Measurements from ENCODE around the gene MAS1.
"Not testable (repeated sequence)": the region's sequence is repeated elsewhere in the genome, so short reads cannot be mapped to it uniquely, and the experiment has no call there.

MAS1 gene

GRCh38 chr6:159919800-159920199, 29.0 kb downstream of the MAS1 start:
- Histone ChIP-seq H3K27me3 (ENCODE audit: control insufficient read depth in 1 of 2, insufficient read depth in 2 of 2, low read length in 2 of 2) (no peaks in the 10 kb centered on the region), H3K36me3 (ENCODE audit: insufficient read depth, low read length) (no peaks in the 10 kb centered on the region), H3K9me3 (ENCODE audit: low read length) (no peaks in the 10 kb centered on the region), H3K4me1 (ENCODE audit: insufficient read depth, low read length) (no peaks in the 10 kb centered on the region), H3K9ac (ENCODE audit: low read length) (no peak overlapping the region), H3K4me3 (ENCODE audit: low read depth in 1 of 2, low read length in 2 of 2) (no peak overlapping the region), H3K27ac (ENCODE audit: low read depth, low read length) (no peak overlapping the region)

- H3K27me3 ChIP-seq (ENCODE audit: control insufficient read depth in 1 of 2, insufficient read depth in 2 of 2, low read length in 2 of 2); H3K4me1 ChIP-seq (ENCODE audit: insufficient read depth, low read length): not testable (repeated sequence)
These were observed 33.4 kb downstream of the MAS1 start for GRCh38 chr6:159924150-159924549.

GRCh38 chr6:159926542-159927203, 35.9 kb downstream of the MAS1 start:
- no peaks in the 10 kb centered on the region for H3K4me1 ChIP-seq (ENCODE audit: insufficient read depth, low read length)
- H3K27ac ChIP-seq (ENCODE audit: low read depth, low read length), result no peak overlapping the region
- H3K9me3 ChIP-seq (ENCODE audit: low read length), result no peaks in the 10 kb centered on the region
- no peak overlapping the region for H3K9ac ChIP-seq (ENCODE audit: low read length)
- no peaks in the 10 kb centered on the region for H3K36me3 ChIP-seq (ENCODE audit: insufficient read depth, low read length)
- no peak overlapping the region for H3K4me3 ChIP-seq (ENCODE audit: low read depth in 1 of 2, low read length in 2 of 2)
- no peaks in the 10 kb centered on the region for H3K27me3 ChIP-seq (ENCODE audit: control insufficient read depth in 1 of 2, insufficient read depth in 2 of 2, low read length in 2 of 2)

More at GRCh38 chr6:159924150-159924549, 33.4 kb downstream of the MAS1 start:
- not testable (repeated sequence) for H3K9ac ChIP-seq (ENCODE audit: low read length); H3K36me3 ChIP-seq (ENCODE audit: insufficient read depth, low read length); H3K9me3 ChIP-seq (ENCODE audit: low read length); H3K27ac ChIP-seq (ENCODE audit: low read depth, low read length); H3K4me3 ChIP-seq (ENCODE audit: low read depth in 1 of 2, low read length in 2 of 2)

- Histone ChIP-seq H3K27ac (ENCODE audit: low read depth, low read length) (no peak overlapping the region), H3K4me1 (ENCODE audit: insufficient read depth, low read length) (no peaks in the 10 kb centered on the region), H3K9ac (ENCODE audit: low read length) (no peak overlapping the region), H3K36me3 (ENCODE audit: insufficient read depth, low read length) (no peaks in the 10 kb centered on the region), H3K9me3 (ENCODE audit: low read length) (no peaks in the 10 kb centered on the region), H3K4me3 (ENCODE audit: low read depth in 1 of 2, low read length in 2 of 2) (no peak overlapping the region), H3K27me3 (ENCODE audit: control insufficient read depth in 1 of 2, insufficient read depth in 2 of 2, low read length in 2 of 2) (no peaks in the 10 kb centered on the region)
These were observed 39.0 kb downstream of the MAS1 start for GRCh38 chr6:159929819-159930218.

- H3K27ac ChIP-seq (ENCODE audit: low read depth, low read length), result no peak overlapping the region
- no peaks in the 10 kb centered on the region for H3K4me1 ChIP-seq (ENCODE audit: insufficient read depth, low read length)
These were observed 40.3 kb downstream of the MAS1 start for GRCh38 chr6:159931112-159931511.

GRCh38 chr6:159931846-159932245, 41.1 kb downstream of the MAS1 start:
- Histone ChIP-seq H3K9me3 (ENCODE audit: low read length) (no peaks in the 10 kb centered on the region), H3K27me3 (ENCODE audit: control insufficient read depth in 1 of 2, insufficient read depth in 2 of 2, low read length in 2 of 2) (no peaks in the 10 kb centered on the region), H3K4me3 (ENCODE audit: low read depth in 1 of 2, low read length in 2 of 2) (no peak overlapping the region), H3K36me3 (ENCODE audit: insufficient read depth, low read length) (no peaks in the 10 kb centered on the region), H3K9ac (ENCODE audit: low read length) (no peak overlapping the region), H3K27ac (ENCODE audit: low read depth, low read length) (no peak overlapping the region), H3K4me1 (ENCODE audit: insufficient read depth, low read length) (no peaks in the 10 kb centered on the region)

More at GRCh38 chr6:159931112-159931511, 40.3 kb downstream of the MAS1 start:
- Histone ChIP-seq H3K36me3 (ENCODE audit: insufficient read depth, low read length) (no peaks in the 10 kb centered on the region), H3K9me3 (ENCODE audit: low read length) (no peaks in the 10 kb centered on the region), H3K4me3 (ENCODE audit: low read depth in 1 of 2, low read length in 2 of 2) (no peak overlapping the region), H3K27me3 (ENCODE audit: control insufficient read depth in 1 of 2, insufficient read depth in 2 of 2, low read length in 2 of 2) (no peaks in the 10 kb centered on the region), H3K9ac (ENCODE audit: low read length) (no peak overlapping the region)

- no peak overlapping the region for H3K27ac ChIP-seq (ENCODE audit: low read depth, low read length)
- H3K4me1 ChIP-seq (ENCODE audit: insufficient read depth, low read length), result no peaks in the 10 kb centered on the region
- no peaks in the 10 kb centered on the region for H3K36me3 ChIP-seq (ENCODE audit: insufficient read depth, low read length)
- H3K4me3 ChIP-seq (ENCODE audit: low read depth in 1 of 2, low read length in 2 of 2), result no peak overlapping the region
- H3K27me3 ChIP-seq (ENCODE audit: control insufficient read depth in 1 of 2, insufficient read depth in 2 of 2, low read length in 2 of 2), result no peaks in the 10 kb centered on the region
- no peaks in the 10 kb centered on the region for H3K9me3 ChIP-seq (ENCODE audit: low read length)
- H3K9ac ChIP-seq (ENCODE audit: low read length), result no peak overlapping the region
These were observed 42.3 kb downstream of the MAS1 start for GRCh38 chr6:159933077-159933476.

- H3K4me1 ChIP-seq (ENCODE audit: insufficient read depth, low read length), result no peaks in the 10 kb centered on the region
- no peak overlapping the region for H3K4me3 ChIP-seq (ENCODE audit: low read depth in 1 of 2, low read length in 2 of 2)
- H3K9ac ChIP-seq (ENCODE audit: low read length), result no peak overlapping the region
- no peak overlapping the region for H3K27ac ChIP-seq (ENCODE audit: low read depth, low read length)
- H3K9me3 ChIP-seq (ENCODE audit: low read length), result no peaks in the 10 kb centered on the region
- no peaks in the 10 kb centered on the region for H3K27me3 ChIP-seq (ENCODE audit: control insufficient read depth in 1 of 2, insufficient read depth in 2 of 2, low read length in 2 of 2)
- no peaks in the 10 kb centered on the region for H3K36me3 ChIP-seq (ENCODE audit: insufficient read depth, low read length)
These were observed 43.4 kb downstream of the MAS1 start for GRCh38 chr6:159934181-159934580.

- H3K4me3 ChIP-seq (ENCODE audit: low read depth in 1 of 2, low read length in 2 of 2), result no peak overlapping the region
- no peaks in the 10 kb centered on the region for H3K9me3 ChIP-seq (ENCODE audit: low read length)
- no peaks in the 10 kb centered on the region for H3K27me3 ChIP-seq (ENCODE audit: control insufficient read depth in 1 of 2, insufficient read depth in 2 of 2, low read length in 2 of 2)
- no peaks in the 10 kb centered on the region for H3K36me3 ChIP-seq (ENCODE audit: insufficient read depth, low read length)
- no peak overlapping the region for H3K27ac ChIP-seq (ENCODE audit: low read depth, low read length)
- no peak overlapping the region for H3K9ac ChIP-seq (ENCODE audit: low read length)
- H3K4me1 ChIP-seq (ENCODE audit: insufficient read depth, low read length), result no peaks in the 10 kb centered on the region
These were observed 44.3 kb downstream of the MAS1 start for GRCh38 chr6:159935065-159935464.

GRCh38 chr6:159935633-159936032, 44.8 kb downstream of the MAS1 start:
- no peaks in the 10 kb centered on the region for H3K36me3 ChIP-seq (ENCODE audit: insufficient read depth, low read length)
- H3K9ac ChIP-seq (ENCODE audit: low read length), result no peak overlapping the region
- no peaks in the 10 kb centered on the region for H3K9me3 ChIP-seq (ENCODE audit: low read length)
- H3K27ac ChIP-seq (ENCODE audit: low read depth, low read length), result no peak overlapping the region
- no peaks in the 10 kb centered on the region for H3K27me3 ChIP-seq (ENCODE audit: control insufficient read depth in 1 of 2, insufficient read depth in 2 of 2, low read length in 2 of 2)
- H3K4me1 ChIP-seq (ENCODE audit: insufficient read depth, low read length), result no peaks in the 10 kb centered on the region
- H3K4me3 ChIP-seq (ENCODE audit: low read depth in 1 of 2, low read length in 2 of 2), result no peak overlapping the region

- Histone ChIP-seq H3K27ac (ENCODE audit: low read depth, low read length) (no peak overlapping the region), H3K36me3 (ENCODE audit: insufficient read depth, low read length) (no peaks in the 10 kb centered on the region), H3K9me3 (ENCODE audit: low read length) (no peaks in the 10 kb centered on the region), H3K4me3 (ENCODE audit: low read depth in 1 of 2, low read length in 2 of 2) (no peak overlapping the region), H3K9ac (ENCODE audit: low read length) (no peak overlapping the region), H3K27me3 (ENCODE audit: control insufficient read depth in 1 of 2, insufficient read depth in 2 of 2, low read length in 2 of 2) (no peaks in the 10 kb centered on the region), H3K4me1 (ENCODE audit: insufficient read depth, low read length) (no peaks in the 10 kb centered on the region)
These were observed 48.8 kb downstream of the MAS1 start for GRCh38 chr6:159939591-159940016.

All from muscle layer of colon (tissue), 2 donors.